NCI-H226 (cell line): Measurements from ENCODE around the gene LAMA3.
A peak's percentile ranks its signal among the peaks of the same experiment; 100 is the strongest.
"Not testable (repeated sequence)": the region's sequence is repeated elsewhere in the genome, so short reads cannot be mapped to it uniquely, and the experiment has no call there.

ENCODE experiments used
- DNase-seq: peaks from one replicate; pipeline ENCODE4 v3.0.0-alpha.2; 2015

Gene LAMA3

DNA sequence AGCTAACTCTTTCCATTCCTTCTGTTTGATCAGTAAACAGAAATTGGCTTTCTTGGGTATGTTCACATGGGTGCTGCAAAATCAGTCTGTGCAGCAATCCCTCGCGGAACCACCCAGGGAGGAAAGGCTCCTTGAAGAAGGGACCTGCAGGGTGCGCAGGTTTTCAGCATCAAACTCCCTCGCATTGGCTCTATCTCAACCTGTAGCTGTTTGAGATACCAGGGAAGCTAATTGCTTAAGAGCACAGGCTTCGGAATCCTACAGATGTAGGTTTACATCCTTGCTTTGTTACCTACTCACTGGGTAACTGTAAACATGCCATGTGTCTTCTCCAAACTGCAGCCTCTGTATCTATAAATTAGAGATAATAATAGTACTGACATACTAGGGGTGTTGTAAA, 43.2 kb downstream of the LAMA3 start:
- no peak for DNase-seq

DNA sequence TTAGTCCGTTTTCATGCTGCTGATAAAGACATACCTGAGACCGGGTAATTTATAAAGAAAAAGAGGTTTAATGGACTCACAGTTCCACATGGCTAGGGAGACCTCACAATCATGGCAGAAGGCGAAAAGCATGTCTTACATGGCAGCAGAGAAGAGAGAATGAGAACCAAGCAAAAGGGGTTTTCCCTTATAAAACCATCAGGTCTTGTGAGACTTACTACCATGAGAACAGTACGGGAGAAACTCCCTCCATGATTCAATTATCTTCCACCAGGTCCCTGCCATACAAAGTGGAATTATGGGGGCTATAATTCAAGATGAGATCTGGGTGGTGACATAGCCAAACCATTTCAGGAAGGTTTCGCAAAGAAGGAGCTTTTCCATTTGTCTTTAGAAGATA, 44.0 kb downstream of the LAMA3 start:
- not testable (repeated sequence) for DNase-seq

DNA sequence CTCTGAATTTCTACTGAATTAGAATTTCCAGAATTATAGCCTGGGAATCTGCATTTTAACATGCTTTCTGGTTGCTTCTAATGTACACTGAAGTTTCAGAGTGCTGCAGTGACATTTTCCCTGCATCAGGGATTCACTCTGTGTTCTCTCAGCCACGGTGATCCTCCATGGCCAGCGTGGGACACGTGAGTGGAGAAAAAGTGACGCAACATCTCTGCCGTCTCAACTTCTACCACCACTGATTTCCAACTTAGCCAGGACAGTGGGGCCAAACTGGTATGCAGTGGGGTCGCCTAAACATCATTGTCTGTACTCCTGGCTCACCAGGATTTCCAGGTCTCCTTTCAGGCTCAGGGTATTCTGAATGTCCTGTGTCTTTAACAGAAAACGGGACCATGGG, 44.6 kb downstream of the LAMA3 start:
- DNase-seq, result no peak

DNA sequence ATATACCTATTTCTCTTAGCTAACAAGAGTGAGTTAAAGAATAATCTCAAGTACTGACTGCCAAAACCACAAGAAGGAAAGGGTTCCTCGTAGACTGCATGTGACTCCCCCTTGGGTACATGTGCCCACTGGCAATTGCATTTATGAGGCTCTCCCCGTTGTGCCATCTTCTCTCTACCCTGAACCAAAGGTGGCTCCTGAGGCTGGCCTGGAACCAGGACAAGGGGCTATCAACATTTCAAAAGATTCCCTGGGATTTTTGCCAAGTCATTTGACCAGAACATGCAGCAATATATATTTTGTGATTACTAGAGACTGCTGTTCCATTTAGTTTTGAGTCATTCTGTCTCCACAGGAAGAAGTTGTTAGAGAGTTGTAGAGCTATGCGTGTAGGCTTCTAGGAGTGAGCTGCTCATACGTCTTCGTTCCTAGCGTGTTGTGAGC, 45.8 kb downstream of the LAMA3 start:
- DNase-seq, result no peak

DNA sequence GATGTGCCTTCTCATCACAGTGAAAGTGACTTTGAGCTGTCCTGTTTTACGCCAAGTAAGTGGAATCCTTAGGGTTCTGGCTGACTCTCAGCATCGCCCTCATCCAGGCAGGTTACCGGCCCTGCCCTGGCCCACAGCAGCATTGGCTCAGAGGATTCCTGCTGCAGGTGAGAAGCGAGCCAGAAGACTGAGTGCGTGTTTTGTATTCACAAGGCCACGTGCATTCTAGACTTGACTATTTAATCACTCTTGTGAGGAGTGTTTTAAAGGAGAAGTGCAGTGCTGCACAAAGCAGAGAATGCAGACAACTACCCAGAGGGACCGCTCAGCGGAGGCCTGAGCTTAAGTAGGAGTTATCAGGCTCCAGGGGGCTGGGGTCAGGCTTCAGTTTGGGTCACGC, 48.3 kb downstream of the LAMA3 start:
- no peak for DNase-seq

DNA sequence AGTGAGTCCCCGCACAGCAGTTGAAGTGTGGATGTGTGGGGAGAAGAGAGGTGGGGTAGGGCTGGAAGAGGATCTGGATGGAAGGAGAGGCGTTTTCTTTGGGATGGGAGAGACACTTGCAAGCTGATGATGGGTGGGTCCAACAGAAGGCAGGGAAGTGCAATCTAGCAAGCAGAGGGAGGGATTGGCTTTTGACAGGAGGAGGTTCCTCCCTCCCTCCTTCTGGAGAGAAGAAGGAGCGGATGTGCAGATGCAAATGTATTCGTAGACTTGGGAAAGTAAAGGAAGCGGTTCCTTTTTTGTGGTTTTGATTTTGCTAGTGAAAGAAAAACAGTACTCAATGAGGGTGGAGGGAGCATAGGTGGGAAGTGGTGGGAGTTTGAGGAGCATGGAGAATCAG, 48.9 kb downstream of the LAMA3 start:
- no peak for DNase-seq

DNA sequence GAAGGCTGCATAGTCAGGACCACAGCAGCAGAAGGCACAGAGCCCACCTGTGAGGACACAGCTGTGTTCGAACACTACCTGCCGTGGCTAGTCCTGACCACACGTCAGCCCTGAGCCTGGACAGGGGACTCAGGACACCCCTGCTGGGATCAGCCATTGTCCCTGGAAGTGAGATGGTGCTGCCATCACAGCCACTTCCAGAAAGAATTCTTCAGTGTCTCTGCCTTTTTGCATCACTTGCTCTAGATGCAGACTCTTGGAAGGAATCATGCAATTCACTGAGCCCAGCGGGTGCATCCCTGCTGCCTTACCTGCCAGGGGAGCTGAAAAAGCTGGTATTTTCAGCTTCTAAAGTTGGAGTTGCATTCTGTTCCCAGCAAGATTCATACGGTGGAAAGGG, 49.3 kb downstream of the LAMA3 start:
- no peak for DNase-seq

DNA sequence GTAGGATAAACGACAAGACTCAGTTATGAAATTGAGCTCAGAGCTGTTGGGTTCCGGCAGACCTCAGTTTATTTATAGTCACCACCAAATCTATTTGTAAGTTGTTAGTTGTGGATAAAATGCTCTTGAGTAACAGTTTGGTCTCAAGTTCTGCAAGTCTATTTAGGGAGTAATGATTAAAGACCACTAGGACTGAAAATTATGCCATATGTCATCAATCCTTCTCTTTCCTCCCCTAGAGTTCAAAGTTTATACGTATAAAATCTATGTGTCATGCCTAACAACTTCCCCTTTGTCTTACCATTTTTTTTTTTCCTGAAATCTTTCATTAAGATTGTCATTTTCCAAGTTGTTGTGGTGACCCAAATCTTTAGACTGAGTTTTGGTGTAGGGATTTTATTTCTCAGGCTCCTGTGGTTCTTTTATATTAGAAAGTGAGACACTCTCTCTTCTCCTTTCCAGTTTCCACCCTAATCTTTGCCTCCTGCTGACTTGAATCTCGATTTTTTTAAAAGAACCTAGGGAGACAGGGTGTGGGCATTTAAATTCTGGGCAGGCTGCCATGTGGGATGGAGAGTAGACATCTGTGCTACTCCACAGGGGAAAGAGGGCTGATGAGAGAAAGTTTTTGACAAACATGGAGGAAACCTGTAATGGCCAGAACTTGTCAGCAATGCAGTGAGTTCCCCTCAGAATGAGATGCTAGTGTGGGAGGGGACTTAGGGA, 51.0 kb downstream of the LAMA3 start:
- peak; percentile 75 for DNase-seq

DNA sequence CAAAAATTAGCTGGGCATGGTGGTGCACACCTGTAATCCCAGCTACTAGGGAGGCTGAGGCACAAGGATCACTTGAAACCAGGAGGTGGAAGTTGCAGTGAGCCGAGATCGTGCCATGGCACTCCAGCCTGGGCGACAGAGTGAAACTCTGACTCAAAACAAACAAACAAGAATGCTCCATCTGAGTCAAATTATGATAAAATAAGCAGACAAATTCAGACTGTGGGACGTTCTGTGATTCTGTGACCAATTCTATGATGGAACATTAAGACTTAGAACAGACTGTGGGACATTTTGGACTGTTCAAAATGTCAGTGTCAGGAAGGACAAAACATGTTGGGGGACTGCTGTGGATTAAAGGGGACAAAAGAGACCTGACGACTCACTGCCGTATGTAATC, 52.7 kb downstream of the LAMA3 start:
- DNase-seq, result not testable (repeated sequence)

DNA sequence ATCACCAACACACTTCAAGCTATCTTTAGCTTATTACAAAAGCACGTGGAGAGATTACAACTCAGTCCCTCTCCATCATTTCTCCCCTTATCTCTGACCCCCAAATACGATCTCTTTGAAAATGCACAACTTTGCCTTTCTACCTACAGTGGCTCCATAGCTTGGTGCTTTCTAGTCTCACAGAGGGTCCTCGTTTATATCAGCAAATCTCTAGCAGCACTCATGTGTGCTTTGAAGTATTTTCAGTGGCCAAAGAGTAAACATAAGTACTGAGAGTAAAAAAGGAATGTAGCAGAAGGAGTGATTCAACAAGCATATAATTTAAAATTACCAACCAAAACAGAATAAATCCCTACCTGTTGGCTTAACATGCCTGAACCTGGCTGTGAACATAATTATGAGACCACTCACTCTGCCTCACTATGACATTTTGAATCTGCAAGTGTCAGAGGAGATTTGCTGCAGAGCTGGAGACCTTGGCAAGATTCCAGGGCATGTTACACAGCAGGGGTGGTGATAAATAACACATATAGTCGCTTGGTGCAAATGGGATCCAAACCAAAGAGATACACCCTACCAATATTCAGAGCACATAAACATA, 54.6 kb downstream of the LAMA3 start:
- no peak for DNase-seq

DNA sequence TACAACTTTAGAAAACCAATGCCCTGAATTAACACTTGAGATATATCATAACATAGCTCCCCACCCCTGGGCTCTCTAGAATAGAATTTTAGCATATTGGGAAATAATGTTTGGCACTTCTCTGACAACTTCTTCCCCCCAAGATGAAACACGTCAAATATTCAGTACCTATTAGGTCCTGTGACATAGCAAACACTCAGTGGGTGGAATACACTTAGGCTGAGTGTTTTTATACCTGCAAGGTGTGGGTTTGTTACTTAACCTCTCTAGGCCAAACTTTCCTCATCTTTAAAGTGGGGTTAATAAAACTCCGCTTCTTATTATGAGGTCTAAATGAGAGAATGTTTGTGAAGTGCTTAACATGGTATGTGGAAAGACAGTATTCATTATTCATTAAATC, 56.1 kb downstream of the LAMA3 start:
- no peak for DNase-seq

DNA sequence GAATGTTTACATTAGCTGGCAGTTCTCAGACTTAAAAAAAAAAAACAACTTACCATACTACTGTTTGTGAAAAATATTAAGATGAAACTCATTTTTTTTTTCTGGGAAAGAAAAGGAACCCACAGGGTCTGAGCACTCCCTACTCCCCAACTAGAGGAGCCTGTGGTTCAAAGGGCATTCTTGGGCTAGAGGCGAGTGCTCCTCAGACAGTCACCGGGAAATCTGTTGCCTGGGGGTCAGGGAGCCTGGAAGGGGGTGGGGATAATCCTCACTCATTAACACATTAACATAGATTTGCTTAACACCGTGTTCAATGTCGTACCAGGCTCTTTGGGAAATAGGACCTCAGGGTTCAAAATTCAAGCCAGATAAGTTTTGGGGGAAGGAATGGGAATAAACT, 57.6 kb downstream of the LAMA3 start:
- DNase-seq, result no peak

DNA sequence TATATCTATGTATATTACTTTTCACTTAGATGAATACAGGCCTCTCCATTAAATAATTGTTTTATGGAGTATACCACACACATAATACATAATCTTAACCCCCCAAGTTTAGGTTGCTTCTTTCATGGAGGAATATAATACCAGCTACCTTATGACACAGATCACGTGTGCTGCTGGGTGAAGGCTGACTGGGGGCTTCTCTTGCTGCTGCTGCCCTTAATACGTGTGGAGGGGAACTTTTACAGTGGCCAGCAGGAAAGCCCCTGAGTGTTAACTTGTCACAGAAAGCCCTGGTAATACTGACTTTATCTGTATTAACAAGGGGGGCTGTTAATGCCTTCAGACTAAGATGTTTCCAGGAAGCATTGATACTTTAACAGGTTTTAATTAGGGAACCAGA, 63.1 kb downstream of the LAMA3 start:
- DNase-seq, result no peak

DNA sequence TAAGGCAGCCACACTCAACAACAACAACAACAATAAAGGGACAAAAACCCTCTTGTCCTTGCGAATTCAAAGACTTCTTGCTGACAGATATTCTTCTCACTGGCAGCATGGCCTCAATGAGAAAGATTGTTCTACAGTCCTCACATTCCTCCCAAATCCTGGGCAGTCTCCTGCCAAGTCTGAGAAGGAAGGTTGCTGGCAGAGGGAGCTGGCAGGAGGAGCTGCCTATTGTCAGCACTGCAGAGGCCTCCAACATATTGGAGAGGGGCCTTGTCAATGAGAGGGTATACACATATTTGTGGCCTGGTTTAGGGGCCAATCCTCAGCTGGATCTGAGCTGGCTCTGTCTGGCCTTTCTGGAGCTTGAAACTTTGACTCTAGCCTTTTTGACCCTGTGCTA, 63.5 kb downstream of the LAMA3 start:
- DNase-seq, result no peak

DNA sequence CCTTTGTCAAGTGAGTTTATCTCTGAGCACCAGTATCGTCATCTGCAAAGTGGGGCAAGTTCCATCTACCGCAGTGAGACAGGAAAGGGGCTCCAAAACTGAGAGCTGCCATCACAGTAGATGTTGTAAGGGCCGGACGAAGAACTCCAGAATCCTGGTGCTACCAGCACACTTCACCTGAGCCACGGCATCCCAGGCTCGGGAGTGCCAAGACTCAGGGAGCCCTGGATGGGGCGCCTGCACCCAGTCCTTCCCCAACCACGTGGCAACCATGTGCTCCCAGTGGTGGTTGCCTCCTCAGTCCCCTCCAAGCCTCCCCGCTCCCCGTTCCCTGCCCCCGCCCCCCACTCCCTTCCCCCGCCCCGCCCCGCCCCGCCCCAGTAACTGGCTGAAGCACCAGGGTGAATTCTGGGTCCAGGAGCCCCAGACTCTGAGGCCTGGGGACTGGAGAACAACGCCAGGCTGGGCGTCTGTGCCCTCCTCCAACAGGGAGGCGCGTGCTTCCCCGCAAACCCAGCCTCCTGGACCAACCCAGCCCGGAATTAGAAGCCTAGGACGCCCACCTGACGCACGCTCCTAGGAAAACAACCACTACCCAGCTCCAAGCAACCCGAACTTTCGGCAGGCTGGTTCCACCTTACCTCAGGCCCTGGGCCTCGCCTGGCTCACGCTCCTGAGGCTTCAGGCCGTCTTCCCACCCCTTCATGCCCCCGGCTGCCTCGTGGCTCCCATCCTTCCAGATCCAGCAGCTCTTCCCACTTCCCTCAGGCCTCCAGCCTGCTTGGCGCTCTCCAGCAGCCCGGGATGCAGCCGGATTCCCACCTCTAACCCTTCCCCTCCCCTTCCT, 67.6 kb downstream of the LAMA3 start:
- DNase-seq, result no peak

DNA sequence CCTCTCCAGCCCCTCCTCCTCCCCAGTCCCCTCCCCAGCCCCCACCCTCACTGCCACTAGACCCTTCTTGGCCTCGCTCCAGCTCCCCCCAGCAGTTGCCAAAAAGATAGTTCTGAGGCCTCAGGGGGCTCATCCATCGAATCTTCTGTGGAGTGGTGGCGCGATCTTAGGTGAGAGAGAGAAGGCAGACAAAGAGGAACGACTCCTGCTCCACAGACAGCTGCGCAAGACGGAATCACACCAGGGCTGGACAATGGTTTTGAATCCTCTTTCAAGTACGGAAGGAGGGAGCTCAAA, 68.1 kb downstream of the LAMA3 start:
- no peak for DNase-seq

DNA sequence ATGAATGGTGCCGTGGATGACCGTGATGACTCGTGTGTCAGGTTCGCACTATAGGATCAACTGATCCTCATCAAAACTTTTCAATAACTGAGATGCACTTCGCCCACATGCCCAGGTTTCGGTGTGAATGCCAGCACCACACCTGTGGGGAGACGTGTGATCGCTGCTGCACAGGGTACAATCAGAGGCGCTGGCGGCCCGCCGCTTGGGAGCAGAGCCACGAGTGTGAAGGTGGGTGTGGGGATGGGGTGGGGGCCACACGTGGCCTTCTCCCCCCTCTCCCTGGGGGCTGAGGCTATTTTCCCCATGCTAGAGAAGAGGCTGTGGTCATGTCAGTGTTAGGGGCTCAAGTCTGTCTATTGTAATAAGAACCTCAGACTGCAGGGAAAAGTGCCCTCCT, 69.0 kb downstream of the LAMA3 start:
- DNase-seq, result no peak

DNA sequence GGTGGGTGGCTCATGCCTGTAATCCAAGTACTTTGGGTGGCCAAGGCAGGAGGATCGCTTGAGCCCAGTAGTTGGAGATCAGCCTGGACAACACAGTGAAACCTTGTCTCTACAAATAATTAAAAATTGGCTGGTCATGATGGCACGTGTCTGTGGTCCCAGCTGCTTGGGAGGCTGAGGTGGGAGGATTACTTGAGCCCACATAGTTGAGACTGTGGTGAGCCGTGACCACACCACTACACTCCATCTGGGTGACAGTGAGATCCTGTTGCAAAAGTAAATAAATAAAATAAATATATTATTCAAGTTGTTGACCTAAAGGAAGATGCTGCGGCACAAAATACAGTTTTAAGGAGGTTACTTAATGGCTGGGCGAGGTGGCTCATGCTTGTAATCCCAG, 72.7 kb downstream of the LAMA3 start:
- DNase-seq, result no peak

DNA sequence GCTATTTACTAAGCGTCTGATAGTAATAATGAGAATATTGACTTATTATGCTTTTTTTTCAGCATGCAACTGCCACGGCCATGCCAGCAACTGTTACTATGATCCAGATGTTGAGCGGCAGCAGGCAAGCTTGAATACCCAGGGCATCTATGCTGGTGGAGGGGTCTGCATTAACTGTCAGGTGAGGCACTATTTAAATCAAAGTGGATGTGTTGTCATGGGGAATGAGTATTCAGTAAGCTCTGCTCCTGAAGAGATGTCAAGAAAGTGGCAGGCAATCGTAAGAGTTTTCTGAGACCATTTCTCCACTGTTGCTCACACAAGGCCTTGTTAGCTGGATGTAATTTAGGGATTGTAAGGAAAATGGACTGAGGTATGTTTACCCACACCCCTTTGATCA, 74.1 kb downstream of the LAMA3 start:
- no peak for DNase-seq

DNA sequence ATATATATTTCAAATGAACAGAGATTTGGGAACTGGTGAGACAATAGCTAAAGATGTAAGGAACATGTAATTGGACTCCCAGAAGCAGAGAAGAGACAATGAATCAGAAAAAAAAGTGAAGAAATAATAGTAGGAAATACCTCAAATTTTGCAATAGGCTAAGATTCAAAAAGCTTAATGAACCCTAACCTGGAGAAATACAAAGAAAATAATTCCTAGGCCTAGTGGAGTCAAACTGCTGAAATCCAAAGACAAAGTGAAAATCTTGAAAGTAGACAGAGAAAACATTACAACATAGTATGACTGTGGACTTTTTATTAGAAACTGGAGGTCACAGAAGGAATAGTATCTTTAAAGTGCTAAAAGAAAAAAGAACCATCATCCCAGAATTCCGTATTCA, 76.7 kb downstream of the LAMA3 start:
- DNase-seq, result no peak

DNA sequence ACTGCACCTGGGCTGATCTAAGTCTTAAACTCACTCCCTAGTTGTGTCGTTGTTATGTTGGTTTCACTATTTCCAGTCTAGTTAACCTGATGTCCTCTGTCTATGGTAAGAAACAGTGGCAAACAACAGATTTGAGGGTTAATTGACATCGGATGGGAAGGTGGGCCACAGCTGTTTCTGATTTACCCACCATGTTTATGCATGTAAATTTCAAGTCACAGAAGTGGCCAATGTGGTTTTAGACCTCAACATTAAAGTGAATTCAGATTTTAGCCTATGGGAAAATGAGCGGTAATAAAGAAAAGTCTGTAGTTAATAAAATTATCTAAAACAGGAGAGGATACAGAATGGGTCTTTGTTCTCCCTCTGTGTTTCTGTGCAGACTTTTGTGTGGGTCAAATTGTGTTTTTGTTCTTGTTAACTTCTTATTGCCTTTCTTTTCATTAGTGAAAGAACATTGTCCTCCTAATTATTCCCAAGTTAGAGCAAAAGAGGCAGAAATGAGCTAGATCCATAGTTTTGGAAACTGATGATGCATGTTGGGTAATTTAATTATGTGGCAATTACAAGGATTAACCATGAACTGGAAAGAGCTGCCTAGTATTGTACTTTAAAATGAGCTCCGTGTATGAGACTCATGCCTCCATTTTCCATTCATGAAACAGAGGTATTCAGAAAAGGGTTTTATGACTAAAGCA, 83.2 kb downstream of the LAMA3 start:
- no peak for DNase-seq

DNA sequence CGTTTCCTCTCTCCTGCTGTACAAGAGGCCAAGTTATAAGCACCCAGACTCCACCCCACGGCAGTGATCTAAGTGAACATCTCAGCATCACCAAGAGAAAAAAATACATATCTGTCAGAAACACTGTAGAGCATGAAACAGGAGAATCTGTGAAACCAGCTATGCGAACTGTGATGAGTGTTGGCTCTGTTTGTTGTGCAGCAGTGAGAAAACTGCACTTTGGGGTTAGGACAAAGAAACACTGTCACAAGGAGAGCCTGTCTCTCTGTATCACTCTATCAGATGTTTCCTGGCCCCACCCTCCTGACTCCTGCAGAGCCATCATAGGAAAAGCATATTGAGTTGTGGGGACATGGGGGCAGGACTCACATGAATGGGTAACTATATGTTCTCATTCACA, 87.1 kb downstream of the LAMA3 start:
- no peak for DNase-seq

DNA sequence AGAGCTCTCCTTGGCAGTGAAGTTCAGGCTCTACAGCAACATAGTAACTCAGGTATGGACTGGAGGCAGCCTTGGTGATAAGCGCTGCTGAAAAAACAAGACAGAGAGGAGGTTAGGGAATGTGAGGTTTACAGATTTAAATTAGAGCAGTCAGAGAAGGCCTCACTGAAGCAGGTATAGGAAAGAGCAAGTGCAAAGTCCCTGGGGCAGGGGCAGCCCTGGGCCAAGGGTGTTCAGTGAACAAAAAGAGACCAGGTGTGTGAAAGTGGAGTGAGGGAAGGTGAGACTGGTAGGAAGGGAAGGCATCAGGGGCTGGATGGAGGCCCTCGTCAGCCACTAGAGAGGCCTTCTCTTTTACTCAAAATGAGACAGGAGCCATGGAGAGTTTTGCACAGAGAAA, 89.6 kb downstream of the LAMA3 start:
- DNase-seq, result no peak
